Esophagus (tissue), 2 donors: ENCODE measurements around the gene CEP70. TPM values are rescaled to one million over a fixed set of nuclear protein-coding genes. Genes with fewer than 3 reads are reported as not detected.
"Not testable (repeated sequence)": the region's sequence is repeated elsewhere in the genome, so short reads cannot be mapped to it uniquely, and the experiment has no call there.

ENCODE experiments used
- H3K27ac ChIP-seq, 2 donors: one replicate each; pipeline ENCODE4 v1.5.1; 2013; ENCODE audit warnings: low read depth in 2 of 2, mild to moderate bottlenecking in 2 of 2, inconsistent platforms in 1 of 2, low read length in 1 of 2, moderate library complexity in 1 of 2
- H3K27me3 ChIP-seq, 2 donors: one replicate each; pipeline ENCODE4 v1.6.1; 2013; ENCODE audit warnings: low read length in 2 of 2, control low read depth in 1 of 2, mild to moderate bottlenecking in 1 of 2; ENCODE audit not compliant: insufficient read depth in 2 of 2, control insufficient read depth in 1 of 2
- H3K36me3 ChIP-seq, 2 donors: one replicate each; pipeline ENCODE4 v1.6.1; 2013; ENCODE audit warnings: low read length in 1 of 2; ENCODE audit not compliant: control insufficient read depth in 2 of 2, insufficient read depth in 2 of 2
- H3K4me1 ChIP-seq, 2 donors: one replicate each; pipeline ENCODE4 v1.6.1; 2013; ENCODE audit warnings: low read length in 1 of 2; ENCODE audit not compliant: control insufficient read depth in 2 of 2, insufficient read depth in 2 of 2
- H3K4me3 ChIP-seq, 2 donors: one replicate each; pipeline ENCODE4 v1.5.1; 2013; ENCODE audit warnings: low read length in 2 of 2, mild to moderate bottlenecking in 2 of 2, low read depth in 1 of 2, moderate library complexity in 1 of 2
- H3K9me3 ChIP-seq, 2 donors: one replicate each; pipeline ENCODE4 v1.6.1; 2013; ENCODE audit warnings: mild to moderate bottlenecking in 2 of 2, low read depth in 1 of 2, low read length in 1 of 2, moderate library complexity in 1 of 2; ENCODE audit not compliant: control insufficient read depth in 2 of 2, insufficient read depth in 1 of 2
- WGBS, 2 donors: extraction: QIAGEN DNeasy Blood & Tissue Kit; methylation state at CpG; one replicate each; pipeline ENCODE4 v1.1.7; 2013; 5-methylcytosine and 5-hydroxymethylcytosine counted together
- polyA plus RNA-seq, 2 donors: library from polyadenylated mRNA; stranded (reverse); fragments of 200-250 nt; gene quantifications; one replicate each; pipeline ENCODE4 v1.2.3, GENCODE V29; 2013
- donor health status: healthy with polysubstance abuse.
- donor health status: Bipolar disorder and iron deficiency.

Gene CEP70
- polyA plus RNA-seq, 2 donors, result 7.2 to 8.3 TPM

- peaks cover 11 to 17% of the 10 kb centered on the region in 2 donors for H3K36me3 ChIP-seq
- H3K4me1 ChIP-seq, result no peaks in the 10 kb centered on the region
- no peak overlapping the region for H3K27ac ChIP-seq
- no peaks in the 10 kb centered on the region for H3K27me3 ChIP-seq
- no peak overlapping the region for H3K4me3 ChIP-seq
- H3K9me3 ChIP-seq, result peaks cover 14 to 19% of the 10 kb centered on the region in 2 donors
- WGBS, 2 donors, result 97 to 100% methylated on average over 5 of the region's 5 CpGs
These were observed 51.1 kb downstream of the CEP70 start for GRCh38 chr3:138542977-138543376.

- H3K36me3 ChIP-seq, result peaks cover 11 to 17% of the 10 kb centered on the region in 2 donors
- H3K27ac ChIP-seq, result no peak overlapping the region
- H3K27me3 ChIP-seq, result no peaks in the 10 kb centered on the region
- no peak overlapping the region for H3K4me3 ChIP-seq
- H3K4me1 ChIP-seq, result no peaks in the 10 kb centered on the region
- H3K9me3 ChIP-seq, result peaks cover 14 to 19% of the 10 kb centered on the region in 2 donors
These were observed 54.7 kb downstream of the CEP70 start for GRCh38 chr3:138539352-138539751.

- H3K36me3 ChIP-seq, H3K4me1 ChIP-seq, H3K27me3 ChIP-seq, H3K4me3 ChIP-seq, H3K9me3 ChIP-seq, H3K27ac ChIP-seq: not testable (repeated sequence)
- 96 to 98% methylated on average over 23 of the region's 23 CpGs for WGBS, 2 donors
These were observed 72.6 kb downstream of the CEP70 start for GRCh38 chr3:138521445-138521844.

GRCh38 chr3:138513090-138513843 is 80.8 kb downstream of the CEP70 start:
- Histone ChIP-seq H3K27ac (no peak overlapping the region), H3K4me3 (no peak overlapping the region), H3K36me3 (no peaks in the 10 kb centered on the region), H3K9me3 (peaks cover 4 to 5% of the 10 kb centered on the region in 2 donors), H3K4me1 (no peaks in the 10 kb centered on the region), H3K27me3 (no peaks in the 10 kb centered on the region)
- 77 to 87% methylated on average over 2 of the region's 2 CpGs for WGBS, 2 donors

GRCh38 chr3:138511945-138512344 is 82.1 kb downstream of the CEP70 start:
- H3K27ac ChIP-seq, result no peak overlapping the region
- H3K4me1 ChIP-seq, result no peaks in the 10 kb centered on the region
- no peaks in the 10 kb centered on the region for H3K36me3 ChIP-seq
- no peaks in the 10 kb centered on the region for H3K27me3 ChIP-seq
- no peak overlapping the region for H3K4me3 ChIP-seq
- H3K9me3 ChIP-seq, result no peaks in the 10 kb centered on the region

GRCh38 chr3:138509586-138509985 is 84.5 kb downstream of the CEP70 start:
- no peak overlapping the region for H3K4me3 ChIP-seq
- no peaks in the 10 kb centered on the region for H3K36me3 ChIP-seq
- H3K4me1 ChIP-seq, result no peaks in the 10 kb centered on the region
- WGBS, 2 donors, result 97 to 99% methylated on average over 2 of the region's 2 CpGs
- H3K27ac ChIP-seq, result no peak overlapping the region
- H3K27me3 ChIP-seq, result no peaks in the 10 kb centered on the region
- no peaks in the 10 kb centered on the region for H3K9me3 ChIP-seq

- Histone ChIP-seq H3K27me3 (no peaks in the 10 kb centered on the region), H3K36me3 (peaks cover 0 to 2% of the 10 kb centered on the region in 2 donors), H3K4me1 (no peaks in the 10 kb centered on the region), H3K9me3 (no peaks in the 10 kb centered on the region), H3K27ac (no peak overlapping the region), H3K4me3 (no peak overlapping the region)
- WGBS, 2 donors, result 96 to 97% methylated on average over 3 of the region's 3 CpGs
These were observed 86.5 kb downstream of the CEP70 start for GRCh38 chr3:138507524-138507923.

GRCh38 chr3:138498991-138499390 is 95.1 kb downstream of the CEP70 start:
- Histone ChIP-seq H3K9me3 (no peaks in the 10 kb centered on the region), H3K27me3 (no peaks in the 10 kb centered on the region), H3K4me1 (no peaks in the 10 kb centered on the region), H3K27ac (no peak overlapping the region), H3K36me3 (peaks cover 0 to 2% of the 10 kb centered on the region in 2 donors), H3K4me3 (no peak overlapping the region)

- Histone ChIP-seq H3K4me3 (no peak overlapping the region), H3K9me3 (no peaks in the 10 kb centered on the region), H3K27ac (no peak overlapping the region), H3K4me1 (no peaks in the 10 kb centered on the region), H3K36me3 (peaks cover 5 to 8% of the 10 kb centered on the region in 2 donors), H3K27me3 (no peaks in the 10 kb centered on the region)
- WGBS, 2 donors, result 90 to 99% methylated on average over 1 of the region's 1 CpG
These were observed 96.2 kb downstream of the CEP70 start for GRCh38 chr3:138497851-138498250.

- Histone ChIP-seq H3K4me1 (no peaks in the 10 kb centered on the region), H3K27me3 (no peaks in the 10 kb centered on the region), H3K36me3 (peaks cover 6 to 8% of the 10 kb centered on the region in 2 donors), H3K27ac (no peak overlapping the region), H3K4me3 (no peak overlapping the region), H3K9me3 (peaks cover 0 to under 1% of the 10 kb centered on the region in 2 donors)
These were observed 97.0 kb downstream of the CEP70 start for GRCh38 chr3:138497021-138497420.
